Measurements from ENCODE around the gene FRYL. TPM values are rescaled to one million over a fixed set of nuclear protein-coding genes. Genes with fewer than 3 reads are reported as not detected.
"Not testable (repeated sequence)": the region's sequence is repeated elsewhere in the genome, so short reads cannot be mapped to it uniquely, and the experiment has no call there.

The FRYL gene
- total and polyA plus RNA-seq, 2 donors, result 33.2 to 44.2 TPM

DNA sequence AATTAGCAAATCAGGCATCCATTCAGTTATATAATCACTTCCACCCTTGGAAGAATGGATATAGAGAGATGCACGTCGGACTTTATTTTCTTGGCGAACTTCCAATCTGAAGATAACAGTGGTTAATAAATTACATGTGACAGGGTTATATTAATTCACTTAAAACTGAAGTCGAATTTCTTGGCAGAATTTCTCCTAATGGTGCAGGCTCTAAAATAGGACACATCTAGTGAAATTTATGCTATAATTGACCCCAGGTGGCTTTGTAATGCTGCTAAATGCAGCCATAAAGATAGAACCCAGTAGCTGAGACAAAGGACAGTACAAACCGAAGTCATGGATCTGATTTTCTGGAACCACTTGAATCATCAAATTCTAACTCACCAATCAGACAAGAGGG is 317.7 kb downstream of the FRYL start:
- no peak overlapping the region for H3K4me3 ChIP-seq (ENCODE audit: low read length in 2 of 2)
- 94% methylated on average over 5 of the region's 5 CpGs for WGBS
- DNase-seq (ENCODE audit: low read depth in 6 of 9, low spot score in 9 of 9), result no peak
- H3K36me3 ChIP-seq (ENCODE audit: control insufficient read depth in 2 of 2, insufficient read depth in 2 of 2, low read length in 1 of 2), result no peaks in the 10 kb centered on the region
- no peaks in the 10 kb centered on the region for H3K27me3 ChIP-seq (ENCODE audit: control insufficient read depth in 2 of 2, insufficient read depth in 1 of 2, low read length in 1 of 2)
- H3K4me1 ChIP-seq (ENCODE audit: control insufficient read depth in 2 of 2, insufficient read depth in 2 of 2, low read length in 2 of 2), result no peaks in the 10 kb centered on the region
- no peak overlapping the region for H3K27ac ChIP-seq (ENCODE audit: low read depth in 1 of 2, low read length in 1 of 2)
- no peaks in the 10 kb centered on the region for H3K9me3 ChIP-seq (ENCODE audit: control insufficient read depth in 2 of 2, insufficient read depth in 1 of 2, low read length in 1 of 2)

DNA sequence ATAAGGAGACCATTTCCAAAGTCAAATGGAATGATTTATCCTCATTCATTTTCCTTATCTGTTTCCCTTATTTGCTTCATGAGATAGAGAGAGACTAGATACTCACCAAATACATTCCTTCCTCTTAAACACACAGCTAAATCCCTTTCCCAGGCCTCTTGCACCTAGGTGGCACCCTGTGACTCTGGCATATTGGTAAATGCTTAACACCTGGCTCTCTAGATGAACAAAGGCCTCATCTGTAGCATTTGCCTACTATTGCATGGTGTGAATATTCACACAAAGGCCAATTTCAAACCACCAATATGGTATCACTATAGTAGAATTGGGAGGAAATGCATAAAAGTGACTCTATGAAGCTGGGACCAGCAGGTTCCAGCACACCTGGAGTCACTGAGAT is 319.1 kb downstream of the FRYL start:
- Histone ChIP-seq H3K4me3 (ENCODE audit: low read length in 2 of 2) (no peak overlapping the region), H3K27ac (ENCODE audit: low read depth in 1 of 2, low read length in 1 of 2) (no peak overlapping the region)

DNA sequence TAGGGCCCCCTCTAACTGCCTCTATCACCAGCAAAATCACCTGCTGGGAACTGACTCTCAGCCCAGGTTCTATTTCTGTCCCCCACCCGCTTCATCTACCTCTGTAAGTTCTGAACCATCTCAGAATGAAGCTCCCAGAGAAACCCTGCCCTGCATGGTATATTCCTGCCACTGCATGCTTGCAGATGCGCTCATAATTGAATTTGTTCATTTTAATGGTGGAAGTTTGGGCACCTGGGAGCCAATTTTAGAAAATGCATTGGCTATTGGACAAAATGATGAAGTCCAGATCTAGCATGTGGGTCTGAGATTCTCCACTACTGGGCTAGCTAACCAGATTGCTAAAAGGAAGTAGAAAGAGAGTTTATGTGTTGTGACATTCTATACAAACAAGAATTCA is 325.5 kb downstream of the FRYL start:
- Histone ChIP-seq H3K36me3 (ENCODE audit: control insufficient read depth in 2 of 2, insufficient read depth in 2 of 2, low read length in 1 of 2) (no peaks in the 10 kb centered on the region), H3K27me3 (ENCODE audit: control insufficient read depth in 2 of 2, insufficient read depth in 1 of 2, low read length in 1 of 2) (no peaks in the 10 kb centered on the region), H3K4me3 (ENCODE audit: low read length in 2 of 2) (no peak overlapping the region), H3K27ac (ENCODE audit: low read depth in 1 of 2, low read length in 1 of 2) (no peak overlapping the region), H3K9me3 (ENCODE audit: control insufficient read depth in 2 of 2, insufficient read depth in 1 of 2, low read length in 1 of 2) (no peaks in the 10 kb centered on the region), H3K4me1 (ENCODE audit: control insufficient read depth in 2 of 2, insufficient read depth in 2 of 2, low read length in 2 of 2) (no peaks in the 10 kb centered on the region)
- DNase-seq (ENCODE audit: low read depth in 6 of 9, low spot score in 9 of 9), result no peak
- 95% methylated on average over 2 of the region's 2 CpGs for WGBS

More for the DNA sequence above, 319.1 kb downstream of the FRYL start:
- Histone ChIP-seq H3K36me3 (ENCODE audit: control insufficient read depth in 2 of 2, insufficient read depth in 2 of 2, low read length in 1 of 2) (no peaks in the 10 kb centered on the region), H3K4me1 (ENCODE audit: control insufficient read depth in 2 of 2, insufficient read depth in 2 of 2, low read length in 2 of 2) (no peaks in the 10 kb centered on the region), H3K9me3 (ENCODE audit: control insufficient read depth in 2 of 2, insufficient read depth in 1 of 2, low read length in 1 of 2) (no peaks in the 10 kb centered on the region), H3K27me3 (ENCODE audit: control insufficient read depth in 2 of 2, insufficient read depth in 1 of 2, low read length in 1 of 2) (no peaks in the 10 kb centered on the region)
- DNase-seq (ENCODE audit: low read depth in 6 of 9, low spot score in 9 of 9), result no peak

DNA sequence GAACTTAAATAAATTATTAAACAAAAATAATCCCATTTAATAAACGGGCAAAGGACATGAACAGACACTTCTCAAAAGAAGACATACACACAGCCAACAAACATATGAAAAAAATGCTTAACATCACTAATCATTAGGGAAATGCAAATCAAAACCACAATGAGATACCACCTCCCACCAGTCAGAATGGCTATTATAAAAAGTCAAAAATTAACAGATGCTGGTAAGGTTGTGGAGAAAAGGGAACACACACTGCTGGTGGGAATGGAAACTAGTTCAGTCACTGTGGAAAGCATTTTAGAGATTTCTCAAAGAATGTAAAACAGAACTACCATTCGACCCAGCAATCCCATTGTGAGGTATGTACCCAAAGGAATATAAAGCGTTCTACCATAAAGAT is 328.4 kb downstream of the FRYL start:
- WGBS, result 98% methylated on average over 3 of the region's 3 CpGs
- H3K36me3 ChIP-seq (ENCODE audit: control insufficient read depth in 2 of 2, insufficient read depth in 2 of 2, low read length in 1 of 2); H3K4me1 ChIP-seq (ENCODE audit: control insufficient read depth in 2 of 2, insufficient read depth in 2 of 2, low read length in 2 of 2); H3K4me3 ChIP-seq (ENCODE audit: low read length in 2 of 2); H3K9me3 ChIP-seq (ENCODE audit: control insufficient read depth in 2 of 2, insufficient read depth in 1 of 2, low read length in 1 of 2); H3K27ac ChIP-seq (ENCODE audit: low read depth in 1 of 2, low read length in 1 of 2); DNase-seq (ENCODE audit: low read depth in 6 of 9, low spot score in 9 of 9); H3K27me3 ChIP-seq (ENCODE audit: control insufficient read depth in 2 of 2, insufficient read depth in 1 of 2, low read length in 1 of 2): not testable (repeated sequence)

DNA sequence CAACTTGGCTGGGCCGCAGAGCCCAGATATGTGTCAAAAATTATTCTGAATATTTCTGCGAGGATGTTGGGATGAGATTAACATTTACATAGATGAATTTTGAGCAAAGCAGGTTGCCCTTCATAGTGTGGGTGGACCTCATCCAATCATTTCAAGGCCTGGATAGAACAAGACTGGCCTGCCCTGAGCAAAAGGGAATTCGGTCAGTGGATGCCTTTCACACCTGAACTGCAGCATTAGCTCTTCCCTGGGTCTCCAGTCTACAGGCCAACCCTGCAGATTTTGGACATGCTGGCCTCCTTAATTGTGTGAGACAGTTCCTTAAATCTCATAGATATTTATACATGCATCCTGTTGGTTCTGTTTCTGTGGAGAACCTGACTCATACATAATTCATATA is 329.3 kb downstream of the FRYL start:
- no peaks in the 10 kb centered on the region for H3K9me3 ChIP-seq (ENCODE audit: control insufficient read depth in 2 of 2, insufficient read depth in 1 of 2, low read length in 1 of 2)
- H3K27me3 ChIP-seq (ENCODE audit: control insufficient read depth in 2 of 2, insufficient read depth in 1 of 2, low read length in 1 of 2), result no peaks in the 10 kb centered on the region
- H3K36me3 ChIP-seq (ENCODE audit: control insufficient read depth in 2 of 2, insufficient read depth in 2 of 2, low read length in 1 of 2), result no peaks in the 10 kb centered on the region
- 98% methylated on average over 3 of the region's 3 CpGs for WGBS
- no peak for DNase-seq (ENCODE audit: low read depth in 6 of 9, low spot score in 9 of 9)
- H3K27ac ChIP-seq (ENCODE audit: low read depth in 1 of 2, low read length in 1 of 2), result no peak overlapping the region
- no peaks in the 10 kb centered on the region for H3K4me1 ChIP-seq (ENCODE audit: control insufficient read depth in 2 of 2, insufficient read depth in 2 of 2, low read length in 2 of 2)
- H3K4me3 ChIP-seq (ENCODE audit: low read length in 2 of 2), result no peak overlapping the region

DNA sequence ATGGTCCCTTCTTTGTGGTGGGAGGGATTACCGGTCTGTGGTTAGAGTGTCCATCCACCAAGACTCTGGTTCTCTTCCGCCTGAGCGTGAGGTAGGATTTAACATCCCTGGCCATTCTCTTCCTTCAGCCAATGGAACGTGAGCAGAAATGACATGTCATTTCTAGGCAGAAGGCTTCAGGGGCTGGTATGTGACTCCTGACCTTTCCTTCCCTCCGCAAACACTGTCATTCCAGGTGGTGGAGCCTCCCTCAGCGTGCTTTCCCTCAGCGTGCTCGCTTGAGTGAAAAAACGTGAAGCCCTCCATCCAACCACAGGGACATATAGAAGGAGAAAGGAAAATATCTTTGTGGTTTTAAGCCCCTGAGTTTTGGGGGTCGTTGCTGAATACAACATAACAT is 330.9 kb downstream of the FRYL start:
- WGBS, result 94% methylated on average over 10 of the region's 10 CpGs
- DNase-seq (ENCODE audit: low read depth in 6 of 9, low spot score in 9 of 9), result no peak

More for the DNA sequence above, 330.9 kb downstream of the FRYL start:
- Histone ChIP-seq H3K27me3 (ENCODE audit: control insufficient read depth in 2 of 2, insufficient read depth in 1 of 2, low read length in 1 of 2) (no peaks in the 10 kb centered on the region), H3K27ac (ENCODE audit: low read depth in 1 of 2, low read length in 1 of 2) (no peak overlapping the region), H3K4me3 (ENCODE audit: low read length in 2 of 2) (no peak overlapping the region), H3K36me3 (ENCODE audit: control insufficient read depth in 2 of 2, insufficient read depth in 2 of 2, low read length in 1 of 2) (no peaks in the 10 kb centered on the region), H3K4me1 (ENCODE audit: control insufficient read depth in 2 of 2, insufficient read depth in 2 of 2, low read length in 2 of 2) (no peaks in the 10 kb centered on the region), H3K9me3 (ENCODE audit: control insufficient read depth in 2 of 2, insufficient read depth in 1 of 2, low read length in 1 of 2) (no peaks in the 10 kb centered on the region)

Other genes with a start within 250 kb of the FRYL start
- gene OCIAD1, start 50.8 kb upstream of the FRYL start, total RNA-seq, result 105 TPM
- gene OCIAD1, start 50.8 kb upstream of the FRYL start, polyA plus RNA-seq, result 182 TPM
- gene OCIAD2, start 126.5 kb upstream of the FRYL start, total RNA-seq, result 106 TPM
- 75.8 TPM for gene OCIAD2, start 126.5 kb upstream of the FRYL start, polyA plus RNA-seq
- gene CWH43, start 206.0 kb upstream of the FRYL start, total RNA-seq, result 0.09 TPM
- 1.3 TPM for gene CWH43, start 206.0 kb upstream of the FRYL start, polyA plus RNA-seq

Data from thymus (tissue), 11 donors.